C4-2B (cell line): Measurements from ENCODE around the gene CLDN2.

Experiments
- H3K27ac ChIP-seq: fragments of 450-650 bp; 2 replicates; pipeline ENCODE4 v1.5.1; 2017
- CTCF ChIP-seq: fragments of 450-650 bp; conservative IDR thresholded peaks from 2 replicates; pipeline ENCODE4 v1.5.1; 2017; ENCODE audit warnings: mild to moderate bottlenecking
- ZFX ChIP-seq: fragments of 450-650 bp; IDR thresholded peaks from 2 replicates; pipeline ENCODE4 v1.6.1; 2017

The CLDN2 gene

DNA sequence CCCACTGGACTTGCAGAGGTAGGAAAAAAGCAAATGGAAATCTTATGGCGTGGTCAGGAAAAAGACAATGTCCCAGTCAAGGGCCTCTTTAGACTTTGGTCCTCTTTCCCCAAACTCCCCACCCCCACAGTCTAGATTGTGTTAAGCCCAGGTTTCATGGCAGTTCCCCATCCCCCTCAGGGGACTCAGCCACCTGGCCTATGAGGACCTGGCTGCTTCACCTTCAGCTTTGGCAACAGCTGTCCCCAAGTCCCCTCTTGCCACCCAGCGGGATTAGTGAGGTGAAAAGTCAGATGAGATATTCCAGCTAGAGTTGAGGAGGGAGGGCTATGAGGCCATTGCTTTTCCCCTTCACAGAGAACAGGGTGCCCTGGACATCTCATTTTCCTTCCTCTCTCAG, 17.5 kb upstream of the CLDN2 start:
- no peak overlapping the region for H3K27ac ChIP-seq

GRCh38 chrX:106903291-106903824, 16.8 kb upstream of the CLDN2 start, which contains the start of gene RIPPLY1:
Gene RIPPLY1, minus strand, starts transcription at chrX:106903341. Its CDS starts 54 bp downstream, at chrX:106903287.
- H3K27ac ChIP-seq, result no peak within 1 kb of the TSS
- TF ChIP-seq ZFX, result no peak

More for the DNA sequence above, 17.5 kb upstream of the CLDN2 start:
- TF ChIP-seq CTCF (no peak), ZFX (no peak)

DNA sequence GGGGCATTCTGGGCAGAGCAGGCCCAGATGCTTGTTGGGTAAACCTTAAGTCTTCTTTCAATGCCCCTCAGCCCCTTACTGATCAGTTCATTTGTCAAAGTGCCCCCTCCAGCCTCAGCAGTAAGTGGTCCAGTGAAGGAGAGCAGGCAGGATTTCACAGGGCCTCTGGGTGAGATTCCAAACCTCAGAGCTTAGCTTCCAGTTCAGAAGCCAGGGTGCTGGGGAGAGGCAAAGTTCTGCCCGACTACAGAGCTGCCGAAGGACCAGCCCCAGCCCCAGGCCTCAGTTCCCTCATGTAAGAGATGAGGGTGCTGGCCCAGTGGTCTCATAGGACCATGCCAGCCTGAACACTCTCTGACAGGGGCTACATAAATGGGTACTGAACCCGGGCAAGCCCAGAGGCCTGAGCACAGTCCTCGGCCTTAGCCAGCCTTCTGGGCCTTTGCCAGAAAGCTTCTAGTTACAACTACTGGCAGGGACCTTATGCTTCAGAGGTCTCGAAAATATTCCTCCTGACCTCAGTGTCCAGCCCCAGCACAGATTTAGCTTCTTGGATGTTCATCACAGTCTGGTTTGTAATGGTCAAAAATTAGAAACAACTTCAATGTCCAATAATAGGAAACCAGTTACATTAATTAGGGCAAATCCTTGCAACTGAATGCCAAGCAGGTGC, 16.2 kb upstream of the CLDN2 start:
- H3K27ac ChIP-seq, result no peak overlapping the region
- no peak for TF ChIP-seq ZFX
- no peak for TF ChIP-seq CTCF

DNA sequence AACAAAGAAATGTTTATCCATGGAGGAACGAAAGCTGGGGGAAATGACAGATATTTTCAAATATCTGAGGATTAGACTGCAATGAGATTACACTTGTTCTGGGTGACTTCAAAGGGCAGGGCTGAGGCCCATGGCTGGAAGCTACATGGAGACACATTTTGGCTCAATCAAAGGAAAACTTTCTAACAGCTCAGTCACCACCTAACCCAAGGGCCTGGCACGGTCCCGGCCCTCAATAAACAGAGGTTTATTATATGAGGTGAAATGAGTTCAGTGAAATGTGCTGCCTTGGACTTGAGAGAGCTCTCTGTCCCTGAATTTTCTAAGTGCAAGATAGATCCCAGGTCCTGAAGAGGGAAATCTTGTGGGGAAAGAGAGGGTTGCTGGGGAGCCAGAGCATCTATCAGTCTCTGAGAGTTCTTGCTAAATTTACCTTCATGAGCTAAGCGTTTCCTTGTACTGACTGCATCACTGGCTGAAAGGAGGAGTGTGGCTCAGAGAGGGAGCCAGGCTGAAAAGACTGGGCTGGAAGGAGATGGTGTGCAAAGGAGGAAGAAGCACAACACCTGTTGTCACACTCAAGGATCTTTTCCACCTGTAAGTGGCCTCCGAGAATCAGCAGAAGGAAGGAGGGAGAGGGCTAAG, 15.0 kb upstream of the CLDN2 start:
- no peak for TF ChIP-seq CTCF
- no peak for TF ChIP-seq ZFX
- H3K27ac ChIP-seq, result no peak overlapping the region

GRCh38 chrX:106906361-106906760, 13.8 kb upstream of the CLDN2 start:
- no peak overlapping the region for H3K27ac ChIP-seq
- TF ChIP-seq ZFX (no peak), CTCF (no peak)

- no peak for TF ChIP-seq CTCF
- no peak for TF ChIP-seq ZFX
- H3K27ac ChIP-seq, result no peak overlapping the region
Observed at GRCh38 chrX:106912864-106913263, 7.3 kb upstream of the CLDN2 start.

- H3K27ac ChIP-seq, result peak overlapping the region; percentile 26; the same call in 1 of the 2 replicates
- TF ChIP-seq ZFX (no peak), CTCF (no peak)
Observed at GRCh38 chrX:106917830-106918500, 2.2 kb upstream of the CLDN2 start.
